GM21367 (cell line): ENCODE data around the gene SLC19A1.
"Not testable (repeated sequence)": the region's sequence is repeated elsewhere in the genome, so short reads cannot be mapped to it uniquely, and the experiment has no call there.

ENCODE experiments used
- ATAC-seq: cut with Tn5 transposase; IDR thresholded peaks from one replicate; pipeline ENCODE4 v1.9.1; 2021; ENCODE audit not compliant: unreplicated experiment

The SLC19A1 gene

DNA sequence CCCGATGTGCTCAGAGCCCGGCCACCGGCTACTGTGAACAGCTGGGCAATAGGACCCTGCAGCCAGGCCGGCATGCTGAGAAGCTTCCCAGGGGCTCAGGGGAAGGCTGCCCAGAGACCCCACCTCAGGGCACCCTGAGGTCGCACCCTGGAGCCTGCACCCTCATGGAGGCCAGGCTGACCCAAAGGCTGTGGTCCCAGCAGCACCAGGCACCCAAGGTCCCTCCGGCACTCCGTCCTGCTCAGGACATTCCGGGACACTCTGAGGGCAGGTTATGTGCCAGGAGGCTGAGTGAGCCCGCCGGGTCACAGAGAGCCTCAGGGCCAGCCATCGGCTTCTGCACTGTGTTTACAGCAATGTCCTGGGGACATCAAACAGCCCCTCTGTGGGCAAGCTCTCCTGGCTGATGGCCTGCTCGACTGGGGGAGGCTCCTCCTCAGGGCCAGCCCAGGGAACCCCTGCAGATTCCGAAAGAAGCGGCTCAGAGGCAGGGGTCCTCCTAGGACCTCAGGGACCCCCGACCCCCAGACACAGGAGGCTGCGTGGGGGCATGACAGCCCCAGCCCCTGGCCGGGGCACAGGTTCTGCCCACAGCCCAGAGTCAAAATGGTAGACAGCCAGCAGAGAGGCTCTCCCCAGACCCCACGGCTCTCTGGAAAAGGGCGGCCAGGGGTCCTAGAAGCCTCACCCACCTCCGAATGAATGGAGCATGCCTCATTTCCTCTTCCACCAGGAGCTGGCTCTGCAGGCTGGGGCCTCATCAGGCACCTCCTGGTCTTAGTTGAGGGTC, 8.2 kb downstream of the SLC19A1 start:
- ATAC-seq: no peak

DNA sequence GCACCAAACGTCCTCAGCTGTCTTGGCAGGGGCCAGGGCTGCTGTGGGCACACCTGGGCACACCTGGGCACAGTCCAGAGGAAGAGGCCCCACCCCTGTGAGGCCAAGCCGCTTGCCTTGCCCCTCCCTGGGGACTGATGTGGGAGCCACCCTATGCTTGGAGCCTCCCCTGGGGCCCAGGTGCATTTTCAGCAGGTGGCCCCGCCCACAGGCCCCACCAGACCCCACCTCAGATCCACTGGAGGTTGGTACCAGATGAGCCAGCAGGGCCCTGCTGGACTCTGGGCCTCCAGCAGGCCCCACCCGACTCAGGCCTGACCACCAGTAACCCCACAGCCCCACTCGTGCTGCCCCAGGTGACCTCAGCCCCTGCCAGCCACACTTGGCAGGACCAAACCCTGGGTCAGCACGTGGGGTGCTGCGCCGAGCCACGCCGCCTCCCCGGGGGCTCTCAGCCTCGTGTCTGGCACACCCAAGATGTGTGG, 8.8 kb downstream of the SLC19A1 start:
- ATAC-seq: no peak

GRCh38 chr21:45532826-45533360, 9.3 kb downstream of the SLC19A1 start:
- no peak for ATAC-seq

- ATAC-seq: no peak
Observed at GRCh38 chr21:45531393-45532215, 10.6 kb downstream of the SLC19A1 start.

- not testable (repeated sequence) for ATAC-seq
Observed at GRCh38 chr21:45531114-45531392, 11.2 kb downstream of the SLC19A1 start.

- ATAC-seq: no peak
Observed at GRCh38 chr21:45530423-45531113, 11.7 kb downstream of the SLC19A1 start.

- no peak for ATAC-seq
Observed at GRCh38 chr21:45529785-45530422, 12.3 kb downstream of the SLC19A1 start.

GRCh38 chr21:45528981-45529784, 13.1 kb downstream of the SLC19A1 start:
- ATAC-seq: no peak

GRCh38 chr21:45528028-45528705, 14.1 kb downstream of the SLC19A1 start:
- ATAC-seq: no peak

DNA sequence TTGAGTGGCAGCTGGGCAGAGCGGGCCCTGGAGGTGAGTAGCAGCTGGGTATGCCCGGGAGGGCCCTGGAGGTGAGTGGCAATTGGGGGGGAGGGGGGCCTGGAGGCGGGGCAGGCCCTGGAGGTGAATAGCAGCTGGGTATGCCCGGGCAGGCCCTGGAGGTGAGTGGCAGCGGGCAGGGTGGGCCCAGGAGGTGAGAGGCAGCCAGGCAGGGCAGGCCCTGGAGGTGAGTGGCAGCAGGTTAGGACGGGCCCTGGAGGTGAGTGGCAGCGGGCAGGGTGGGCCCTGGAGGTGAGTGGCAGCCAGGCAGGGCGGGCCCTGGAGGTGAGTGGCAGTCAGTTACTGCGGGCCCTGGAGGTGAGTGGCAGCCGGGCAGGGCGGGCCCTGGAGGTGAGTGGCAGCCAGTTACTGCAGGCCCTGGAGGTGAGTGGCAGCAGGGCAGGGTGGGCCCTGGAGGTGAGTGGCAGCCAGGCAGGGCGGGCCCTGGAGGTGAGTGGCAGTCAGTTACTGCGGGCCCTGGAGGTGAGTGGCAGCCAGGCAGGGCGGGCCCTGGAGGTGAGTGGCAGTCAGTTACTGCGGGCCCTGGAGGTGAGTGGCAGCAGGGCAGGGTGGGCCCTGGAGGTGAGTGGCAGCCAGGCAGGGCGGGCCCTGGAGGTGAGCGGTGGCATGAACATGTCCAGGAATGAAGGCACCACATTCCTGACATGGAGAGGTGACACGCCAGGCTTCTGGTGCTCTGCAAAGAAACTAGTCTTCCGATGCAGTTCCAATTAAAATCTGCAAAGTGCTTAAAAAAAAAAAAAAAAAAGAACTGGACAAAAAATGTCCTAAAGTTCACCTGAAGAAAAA, 14.9 kb downstream of the SLC19A1 start:
- not testable (repeated sequence) for ATAC-seq

GRCh38 chr21:45525910-45526306, 16.3 kb downstream of the SLC19A1 start:
- ATAC-seq: no peak

DNA sequence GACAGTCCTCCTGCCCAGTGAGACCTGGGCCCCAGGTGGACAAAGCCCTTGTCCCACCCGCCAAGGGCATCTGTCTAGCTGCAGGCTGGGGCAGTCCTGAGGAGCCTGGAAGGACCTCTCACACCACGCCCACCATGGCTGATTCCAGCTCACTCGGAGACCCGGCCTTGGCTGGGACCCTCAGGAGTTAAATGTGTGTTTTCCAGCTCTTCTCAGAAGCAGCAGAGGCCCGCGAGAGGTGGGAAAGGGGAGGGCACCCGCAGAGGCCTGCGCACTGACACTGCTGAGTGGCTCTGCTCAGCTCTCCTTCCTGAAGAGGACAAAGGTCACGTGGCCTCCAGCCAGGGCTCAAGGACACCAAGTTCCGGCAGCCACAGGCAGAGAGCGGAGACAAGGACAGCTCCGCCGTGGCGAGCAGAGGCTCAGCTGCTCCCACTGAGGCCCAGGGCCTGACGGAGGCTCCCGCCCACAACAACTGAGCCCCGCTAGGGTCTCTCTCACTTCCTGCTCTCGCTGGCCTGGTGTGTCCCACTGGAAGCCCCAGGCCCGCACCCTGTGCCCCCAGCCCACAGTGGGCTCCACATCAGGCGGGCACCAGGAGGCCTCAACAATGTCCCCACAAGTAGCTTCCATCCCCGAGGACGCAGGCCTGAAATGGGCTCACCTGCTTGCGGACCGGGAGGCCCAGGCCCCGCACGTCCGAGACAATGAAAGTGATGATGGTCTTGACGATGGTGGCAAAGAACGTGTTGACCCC, 16.9 kb downstream of the SLC19A1 start:
- ATAC-seq: no peak

- no peak for ATAC-seq
Observed at GRCh38 chr21:45524756-45525152, 17.5 kb downstream of the SLC19A1 start.

GRCh38 chr21:45523411-45524101, 18.7 kb downstream of the SLC19A1 start:
- ATAC-seq: no peak

DNA sequence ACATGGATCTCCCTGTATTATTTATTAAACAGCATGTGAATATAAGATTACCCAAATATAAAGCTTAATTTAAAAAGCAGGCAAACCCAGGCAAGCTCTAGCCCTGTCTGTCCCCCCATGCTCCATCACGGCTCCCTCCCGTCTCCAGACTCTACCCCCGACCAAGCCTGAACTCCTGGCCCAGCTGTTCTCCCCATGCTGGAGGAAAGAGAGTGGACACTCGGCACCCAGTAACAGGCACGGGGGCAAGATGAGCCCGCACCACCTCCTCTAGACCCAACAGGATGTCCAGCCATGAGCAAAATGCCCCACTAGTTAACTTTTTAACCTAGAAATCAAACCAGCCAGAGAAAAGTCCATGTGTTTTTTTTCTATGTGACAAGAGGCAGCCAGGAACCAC, 19.3 kb downstream of the SLC19A1 start:
- ATAC-seq: no peak

GRCh38 chr21:45522381-45522780, 19.9 kb downstream of the SLC19A1 start:
- no peak for ATAC-seq

DNA sequence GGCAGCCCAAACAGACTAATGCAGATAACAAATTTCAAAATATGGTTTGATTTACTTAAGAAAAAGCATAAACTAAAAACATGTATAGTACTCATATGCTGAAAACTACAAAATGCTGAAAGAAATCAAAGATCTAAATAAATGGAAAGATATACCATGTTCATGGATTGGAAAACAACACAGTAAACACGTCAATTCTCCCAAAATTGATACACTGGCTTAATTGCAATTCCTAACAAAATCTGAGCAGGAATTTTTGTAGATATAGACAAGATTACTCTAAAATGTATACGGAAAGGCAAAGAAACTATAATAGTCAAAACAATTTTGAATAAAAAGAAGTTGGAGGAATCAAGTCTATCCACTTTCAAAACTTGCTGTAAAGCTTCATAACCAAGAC, 21.0 kb downstream of the SLC19A1 start:
- ATAC-seq: no peak
